Measurements from ENCODE around the gene WDR86. TPM values are rescaled to one million over a fixed set of nuclear protein-coding genes. Genes with fewer than 3 reads are reported as not detected.

Gene WDR86
- total RNA-seq, 1 experiment from 2014 or later: not detected

GRCh38 chr7:151384776-151385625 lies 24.8 kb downstream of the WDR86 start:
- H3K4me1 Mint-ChIP-seq (ENCODE audit: low read depth, unreplicated experiment): peaks cover 10% of the 10 kb centered on the region
- no peak for DNase-seq
- peaks cover 5% of the 10 kb centered on the region for H3K36me3 Mint-ChIP-seq (ENCODE audit: insufficient read depth, unreplicated experiment)
- TF ChIP-seq, protein P1, sequence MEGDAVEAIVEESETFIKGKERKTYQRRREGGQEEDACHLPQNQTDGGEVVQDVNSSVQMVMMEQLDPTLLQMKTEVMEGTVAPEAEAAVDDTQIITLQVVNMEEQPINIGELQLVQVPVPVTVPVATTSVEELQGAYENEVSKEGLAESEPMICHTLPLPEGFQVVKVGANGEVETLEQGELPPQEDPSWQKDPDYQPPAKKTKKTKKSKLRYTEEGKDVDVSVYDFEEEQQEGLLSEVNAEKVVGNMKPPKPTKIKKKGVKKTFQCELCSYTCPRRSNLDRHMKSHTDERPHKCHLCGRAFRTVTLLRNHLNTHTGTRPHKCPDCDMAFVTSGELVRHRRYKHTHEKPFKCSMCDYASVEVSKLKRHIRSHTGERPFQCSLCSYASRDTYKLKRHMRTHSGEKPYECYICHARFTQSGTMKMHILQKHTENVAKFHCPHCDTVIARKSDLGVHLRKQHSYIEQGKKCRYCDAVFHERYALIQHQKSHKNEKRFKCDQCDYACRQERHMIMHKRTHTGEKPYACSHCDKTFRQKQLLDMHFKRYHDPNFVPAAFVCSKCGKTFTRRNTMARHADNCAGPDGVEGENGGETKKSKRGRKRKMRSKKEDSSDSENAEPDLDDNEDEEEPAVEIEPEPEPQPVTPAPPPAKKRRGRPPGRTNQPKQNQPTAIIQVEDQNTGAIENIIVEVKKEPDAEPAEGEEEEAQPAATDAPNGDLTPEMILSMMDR (IDR thresholded peaks at IDR 0.05; ENCODE audit: unreplicated experiment): no peak
- no TSS peak for BruUV-seq (replicated peaks)
- no peaks in the 10 kb centered on the region for H3K9me3 Mint-ChIP-seq (ENCODE audit: low read depth, unreplicated experiment)
- no peak overlapping the region for H3K27ac Mint-ChIP-seq (ENCODE audit: unreplicated experiment)
- H3K4me3 Mint-ChIP-seq (ENCODE audit: low read depth, unreplicated experiment): no peak overlapping the region
- H3K27me3 Mint-ChIP-seq (ENCODE audit: unreplicated experiment): peaks cover 55% of the 10 kb centered on the region
- CTCF ChIA-PET: interaction anchor here (0.7 kb wide), 1 partner anchor 161 kb away, joined by 3 read pairs; no protein-coding TSS in a partner anchor
- intact Hi-C loops (cut with micrococcal nuclease; ENCODE audit: unreplicated experiment): no loop called here

GRCh38 chr7:151384352-151384697 lies 25.5 kb downstream of the WDR86 start:
- Mint-ChIP-seq H3K9me3 (ENCODE audit: low read depth, unreplicated experiment) (no peaks in the 10 kb centered on the region), H3K27me3 (ENCODE audit: unreplicated experiment) (peaks cover 48% of the 10 kb centered on the region), H3K4me1 (ENCODE audit: low read depth, unreplicated experiment) (peaks cover 10% of the 10 kb centered on the region), H3K36me3 (ENCODE audit: insufficient read depth, unreplicated experiment) (peaks cover 5% of the 10 kb centered on the region), H3K4me3 (ENCODE audit: low read depth, unreplicated experiment) (no peak overlapping the region), H3K27ac (ENCODE audit: unreplicated experiment) (no peak overlapping the region)
- BruUV-seq (replicated peaks): no TSS peak
- CTCF ChIA-PET: interaction anchor here (0.7 kb wide), 1 partner anchor 162 kb away, joined by 3 read pairs; no protein-coding TSS in a partner anchor
- intact Hi-C loops (cut with micrococcal nuclease; ENCODE audit: unreplicated experiment): no loop called here
- TF ChIP-seq, protein P1 (IDR thresholded peaks at IDR 0.05; ENCODE audit: unreplicated experiment): no peak
- no peak for DNase-seq

- TF ChIP-seq, protein P1 (IDR thresholded peaks at IDR 0.05; ENCODE audit: unreplicated experiment): no peak
- no peak overlapping the region for H3K4me3 Mint-ChIP-seq (ENCODE audit: low read depth, unreplicated experiment)
- no peak for DNase-seq
- no TSS peak for BruUV-seq (replicated peaks)
- peaks cover 10% of the 10 kb centered on the region for H3K4me1 Mint-ChIP-seq (ENCODE audit: low read depth, unreplicated experiment)
- CTCF ChIA-PET: no interaction called here
- intact Hi-C loops (cut with micrococcal nuclease; ENCODE audit: unreplicated experiment): no loop called here
- no peak overlapping the region for H3K27ac Mint-ChIP-seq (ENCODE audit: unreplicated experiment)
- peaks cover 5% of the 10 kb centered on the region for H3K36me3 Mint-ChIP-seq (ENCODE audit: insufficient read depth, unreplicated experiment)
- no peaks in the 10 kb centered on the region for H3K9me3 Mint-ChIP-seq (ENCODE audit: low read depth, unreplicated experiment)
- peaks cover 43% of the 10 kb centered on the region for H3K27me3 Mint-ChIP-seq (ENCODE audit: unreplicated experiment)
These were observed 26.0 kb downstream of the WDR86 start for GRCh38 chr7:151383638-151384351.

DNA sequence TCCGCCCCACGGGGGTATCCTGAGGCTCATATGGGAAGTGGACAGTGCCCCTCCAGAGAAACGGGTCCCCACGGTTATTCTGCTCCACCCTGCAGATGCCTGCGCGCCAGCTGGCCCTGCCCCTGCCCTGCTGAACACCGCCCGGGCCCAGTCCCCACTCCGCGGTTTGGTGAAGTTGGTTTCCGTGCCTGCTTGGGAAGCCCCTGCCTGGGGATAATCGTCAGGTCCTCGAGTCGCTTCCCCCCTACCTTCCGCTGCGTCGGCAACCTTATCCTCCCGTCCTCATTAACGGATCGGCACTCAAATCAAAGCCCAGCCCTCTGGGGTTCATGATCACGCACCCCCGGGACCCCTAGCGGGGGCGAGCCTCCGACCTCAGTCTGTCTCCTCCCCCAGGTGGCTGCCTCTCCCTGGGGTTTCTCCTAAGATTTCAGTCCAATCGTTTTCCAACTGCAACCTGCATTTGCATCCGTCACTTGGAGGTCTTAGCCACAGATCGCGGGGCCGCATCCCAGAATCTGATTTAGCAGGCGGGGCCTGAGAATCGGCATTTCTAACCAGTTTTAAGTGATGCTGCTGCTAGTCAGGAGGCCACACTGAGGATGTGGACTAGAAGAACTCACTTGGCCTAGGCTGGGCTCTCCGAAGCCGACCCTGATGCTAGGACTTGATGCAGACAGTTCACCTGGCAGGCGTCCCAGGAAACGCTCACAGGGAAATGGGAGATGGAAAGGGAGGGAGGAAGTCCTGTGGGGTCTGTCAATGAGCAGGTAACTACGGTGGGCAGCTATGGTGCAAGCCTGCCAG lies 27.6 kb downstream of the WDR86 start:
- TF ChIP-seq, protein P1 (IDR thresholded peaks at IDR 0.05; ENCODE audit: unreplicated experiment): no peak
- Mint-ChIP-seq H3K4me1 (ENCODE audit: low read depth, unreplicated experiment) (peaks cover 10% of the 10 kb centered on the region), H3K36me3 (ENCODE audit: insufficient read depth, unreplicated experiment) (peaks cover 8% of the 10 kb centered on the region), H3K27me3 (ENCODE audit: unreplicated experiment) (peaks cover 36% of the 10 kb centered on the region), H3K9me3 (ENCODE audit: low read depth, unreplicated experiment) (no peaks in the 10 kb centered on the region), H3K27ac (ENCODE audit: unreplicated experiment) (no peak overlapping the region), H3K4me3 (ENCODE audit: low read depth, unreplicated experiment) (peak overlapping the region; percentile 20)
- no TSS peak for BruUV-seq (replicated peaks)
- intact Hi-C loops (cut with micrococcal nuclease; ENCODE audit: unreplicated experiment): no loop called here
- CTCF ChIA-PET: interaction anchor here (0.6 kb wide), 2 partner anchors 300 to 1640 kb away, joined by 4 to 7 read pairs; no protein-coding TSS in a partner anchor
- DNase-seq: no peak
